Heart left ventricle (tissue), 13 donors: Measurements from ENCODE around the gene OSM.

Experiments
- CTCF ChIP-seq, 12 donors: fragments of 200-600 bp; sonication (generic) in 4 of 12; IDR thresholded peaks; one replicate each; pipeline versions ENCODE4 v1.5.0 to v1.8.0; 2018 to 2022; ENCODE audit warnings: antibody characterized with exemption in 12 of 12, mild to moderate bottlenecking in 5 of 12
- POLR2A ChIP-seq, 2 donors: fragments of 450-650 bp; IDR thresholded peaks; one replicate each; pipeline ENCODE4 v1.6.1; 2017; ENCODE audit warnings: antibody characterized with exemption in 2 of 2, mild to moderate bottlenecking in 2 of 2, moderate library complexity in 2 of 2
- donor health status: ischemic (EF 13 %, LVEDD 7.1; RV severe dilation, severe dysfunction).
- donor health status: DM: no; HTN: yes; CAD: no.
- donor health status: DM: no; HTN: no; CAD: no.
- donor health status: ischemic (EF 25% LVEDD 6.9; RV normal size, moderate dysfunction).
- donor health status: ischemic (EF 25% LVEDD 5.7; RV mildly dilated, moderate dysfunction).
- donor health status: ischemic (EF 35%, LVEDD 5.7; RV mildly dilated, moderate dysfunction).
- donor health status: nonischemic (EF 11% LVEDD 7.7; RV severe dilation, severe dysfunction).
- donor health status: DM: yes; HTN: yes; CAD: no.
- donor health status: PGD.
- donor health status: ischemic (EF 29% LVEDD 5.4; RV normal size, mild dysfunction).
- donor health status: nonischemic (EF 23%, LVEDD 6.1; RV moderate dilation, normal function).

DNA sequence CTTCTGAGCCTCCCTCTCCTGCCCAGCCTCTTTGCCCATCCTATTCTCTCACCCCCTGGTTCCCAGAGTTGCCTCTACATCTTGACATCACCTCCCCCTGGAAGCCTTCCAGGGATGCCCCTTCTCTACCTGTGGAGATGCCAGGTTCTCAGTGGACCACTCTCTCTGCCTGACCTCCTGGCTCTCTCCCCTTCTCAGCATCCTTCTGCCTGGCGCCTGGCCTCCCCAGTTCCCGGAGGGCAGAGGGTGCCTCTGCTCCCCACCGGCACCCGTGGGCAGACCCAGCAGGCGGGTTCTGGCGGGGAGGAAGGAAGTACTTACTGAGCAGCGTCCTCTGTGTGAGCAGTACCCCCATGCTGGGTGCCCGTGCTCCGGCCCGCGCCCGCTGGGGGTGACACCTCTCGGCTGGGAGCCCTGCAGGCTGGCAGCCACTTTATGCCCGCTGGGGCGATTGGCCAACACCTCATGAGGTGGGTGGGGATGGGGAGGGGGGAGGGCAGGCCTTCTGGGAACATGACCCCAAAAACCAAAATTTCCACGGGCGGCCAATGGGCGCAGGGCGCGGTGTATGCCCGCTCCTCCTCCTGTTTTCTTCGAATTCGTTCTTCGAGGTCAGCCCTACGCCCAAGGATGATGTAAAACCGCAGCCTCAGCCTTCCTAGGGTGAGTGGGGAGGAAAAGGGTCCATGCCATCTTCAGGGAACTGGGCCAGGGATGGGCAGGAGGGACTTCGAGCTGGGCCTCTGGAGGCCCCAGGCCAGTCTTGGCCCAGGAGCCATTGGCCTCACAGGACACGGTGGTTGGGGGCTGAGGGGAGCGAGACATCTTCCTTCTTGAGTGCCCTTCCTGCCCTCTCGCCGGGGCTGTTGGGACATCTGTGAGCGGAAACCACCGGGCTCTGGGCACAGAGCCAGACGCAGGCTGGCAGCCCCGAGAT, at the start of gene OSM:
- no peak for TF ChIP-seq CTCF (IDR thresholded peaks at IDR 0.05)
- no peak for TF ChIP-seq POLR2A (IDR thresholded peaks at IDR 0.05)
